ENCODE measurements around the gene SEC24C. TPM values are rescaled to one million over a fixed set of nuclear protein-coding genes. Genes with fewer than 3 reads are reported as not detected.
"Not testable (repeated sequence)": the region's sequence is repeated elsewhere in the genome, so short reads cannot be mapped to it uniquely, and the experiment has no call there.

Gene SEC24C
- total RNA-seq, 1 donor from 2014 or later: 96.5 TPM

GRCh38 chr10:73791871-73792400, 47.8 kb downstream of the SEC24C start:
- Mint-ChIP-seq H3K4me3 (ENCODE audit: low read depth) (no peak overlapping the region), H3K27ac (no peak overlapping the region), H3K36me3 (ENCODE audit: insufficient read depth) (peaks cover 20% of the 10 kb centered on the region), H3K27me3 (no peaks in the 10 kb centered on the region), H3K9me3 (ENCODE audit: low read depth) (no peaks in the 10 kb centered on the region), H3K4me1 (ENCODE audit: low read depth) (peaks cover 5% of the 10 kb centered on the region)
- DNase-seq (ENCODE audit: low spot score, unreplicated experiment): no peak
- TF ChIP-seq CTCF (IDR thresholded peaks at IDR 0.05; ENCODE audit: unreplicated experiment): no peak

GRCh38 chr10:73793456-73793855, 49.3 kb downstream of the SEC24C start:
- no peak overlapping the region for H3K4me3 Mint-ChIP-seq (ENCODE audit: low read depth)
- no peak for TF ChIP-seq CTCF (IDR thresholded peaks at IDR 0.05; ENCODE audit: unreplicated experiment)
- H3K4me1 Mint-ChIP-seq (ENCODE audit: low read depth): no peaks in the 10 kb centered on the region
- no peaks in the 10 kb centered on the region for H3K9me3 Mint-ChIP-seq (ENCODE audit: low read depth)
- no peak overlapping the region for H3K27ac Mint-ChIP-seq
- H3K27me3 Mint-ChIP-seq: no peaks in the 10 kb centered on the region
- no peak for DNase-seq (ENCODE audit: low spot score, unreplicated experiment)
- peaks cover 22% of the 10 kb centered on the region for H3K36me3 Mint-ChIP-seq (ENCODE audit: insufficient read depth)

GRCh38 chr10:73795491-73795890, 51.3 kb downstream of the SEC24C start:
- not testable (repeated sequence) for H3K4me3 Mint-ChIP-seq (ENCODE audit: low read depth); DNase-seq (ENCODE audit: low spot score, unreplicated experiment); H3K9me3 Mint-ChIP-seq (ENCODE audit: low read depth); H3K27ac Mint-ChIP-seq; H3K27me3 Mint-ChIP-seq; H3K4me1 Mint-ChIP-seq (ENCODE audit: low read depth)
- peaks cover 16% of the 10 kb centered on the region for H3K36me3 Mint-ChIP-seq (ENCODE audit: insufficient read depth)

GRCh38 chr10:73796035-73796434, 51.9 kb downstream of the SEC24C start:
- H3K4me1 Mint-ChIP-seq (ENCODE audit: low read depth); DNase-seq (ENCODE audit: low spot score, unreplicated experiment); H3K4me3 Mint-ChIP-seq (ENCODE audit: low read depth); H3K9me3 Mint-ChIP-seq (ENCODE audit: low read depth); H3K27me3 Mint-ChIP-seq; H3K27ac Mint-ChIP-seq: not testable (repeated sequence)
- H3K36me3 Mint-ChIP-seq (ENCODE audit: insufficient read depth): peaks cover 15% of the 10 kb centered on the region

- Mint-ChIP-seq H3K4me3 (ENCODE audit: low read depth) (no peak overlapping the region), H3K4me1 (ENCODE audit: low read depth) (no peaks in the 10 kb centered on the region), H3K36me3 (ENCODE audit: insufficient read depth) (peaks cover 13% of the 10 kb centered on the region), H3K9me3 (ENCODE audit: low read depth) (no peaks in the 10 kb centered on the region), H3K27ac (no peak overlapping the region), H3K27me3 (no peaks in the 10 kb centered on the region)
- DNase-seq (ENCODE audit: low spot score, unreplicated experiment): no peak
- TF ChIP-seq CTCF (IDR thresholded peaks at IDR 0.05; ENCODE audit: unreplicated experiment): no peak
Measured at GRCh38 chr10:73796766-73797165, 52.6 kb downstream of the SEC24C start.

- Mint-ChIP-seq H3K9me3 (ENCODE audit: low read depth) (no peaks in the 10 kb centered on the region), H3K27ac (no peak overlapping the region), H3K4me1 (ENCODE audit: low read depth) (no peaks in the 10 kb centered on the region), H3K27me3 (no peaks in the 10 kb centered on the region), H3K36me3 (ENCODE audit: insufficient read depth) (peaks cover 13% of the 10 kb centered on the region), H3K4me3 (ENCODE audit: low read depth) (no peak overlapping the region)
- TF ChIP-seq CTCF (IDR thresholded peaks at IDR 0.05; ENCODE audit: unreplicated experiment): no peak
- no peak for DNase-seq (ENCODE audit: low spot score, unreplicated experiment)
Measured at GRCh38 chr10:73797324-73798025, 53.3 kb downstream of the SEC24C start.
